Uterus (tissue), 4 donors: ENCODE results near the gene SLC66A3. TPM values are rescaled to one million over a fixed set of nuclear protein-coding genes. Genes with fewer than 3 reads are reported as not detected.

Source experiments
- DNase-seq, 2 donors: peaks; one replicate each; pipeline ENCODE4 v3.0.0-alpha.2; 2019 to 2020
- H3K27ac ChIP-seq, 2 donors: fragments of 200-600 bp; sonication (generic); 1 replicate in 1 of 2; 2 replicates in 1 of 2; pipeline ENCODE4 v1.5.1; 2016 to 2018
- H3K27me3 ChIP-seq, 2 donors: fragments of 200-600 bp; sonication (generic); one replicate each; pipeline ENCODE4 v1.5.1; 2018 to 2019; ENCODE audit warnings: control low read depth in 1 of 2
- H3K36me3 ChIP-seq, 2 donors: fragments of 200-600 bp; sonication (generic); one replicate each; pipeline ENCODE4 v1.5.1; 2019; ENCODE audit warnings: control low read depth in 1 of 2
- H3K4me1 ChIP-seq, 2 donors: fragments of 200-600 bp; sonication (generic); one replicate each; pipeline ENCODE4 v1.5.1; 2018 to 2019; ENCODE audit warnings: control low read depth in 1 of 2
- H3K4me3 ChIP-seq, 2 donors: fragments of 200-600 bp; sonication (generic); 1 replicate in 1 of 2; 2 replicates in 1 of 2; pipeline ENCODE4 v1.5.1; 2018 to 2019; ENCODE audit warnings: mild to moderate bottlenecking in 1 of 2
- H3K9me3 ChIP-seq, 2 donors: fragments of 200-600 bp; sonication (generic); one replicate each; pipeline ENCODE4 v1.5.1; 2019; ENCODE audit warnings: control low read depth in 1 of 2
- CTCF ChIP-seq, 4 experiments: fragments of 200-600 bp in 2 of 4; fragments of 450-650 bp in 2 of 4; sonication (generic) in 2 of 4; IDR thresholded peaks; one replicate each; pipeline ENCODE4 v1.5.1; 2016 to 2019; ENCODE audit warnings: antibody characterized with exemption in 4 of 4, mild to moderate bottlenecking in 2 of 4, moderate library complexity in 1 of 4
- POLR2A ChIP-seq, 2 donors: fragments of 450-650 bp; IDR thresholded peaks; one replicate each; pipeline ENCODE4 v1.6.1; 2016; ENCODE audit warnings: antibody characterized with exemption in 2 of 2, mild to moderate bottlenecking in 1 of 2, moderate library complexity in 1 of 2
- intact Hi-C: fragments of 100-400 bp; cut with DNase I; formaldehyde crosslinking; loops from one replicate; pipeline ENCODE4 v1.15.1; 2023; ENCODE audit warnings: low total_unique reads
- total RNA-seq, 4 donors: library from RNA; depleted of rRNA in 3 of 4; stranded (reverse); fragments of >200 nt in 3 of 4; gene quantifications; one replicate each; pipeline versions ENCODE4 v1.1.0 to v1.2.4, GENCODE V29; 2014 to 2023
- donor health status: DM: yes; HTN: yes; CAD: no.

SLC66A3 gene
- total RNA-seq, 4 donors from 2014 or later = 22.2 to 51.7 (median 37.7) TPM

GRCh38 chr2:11157296-11157695, 2.0 kb downstream of the SLC66A3 start:
- no peaks in the 10 kb centered on the region for H3K36me3 ChIP-seq
- no peak overlapping the region for H3K27ac ChIP-seq
- H3K27me3 ChIP-seq = no peaks in the 10 kb centered on the region
- no peaks in the 10 kb centered on the region for H3K9me3 ChIP-seq
- no peak overlapping the region for H3K4me3 ChIP-seq
- intact Hi-C loops = loop anchor here (10.0 kb wide), 1 partner anchor 428 kb away; no protein-coding TSS in a partner anchor
- H3K4me1 ChIP-seq = peaks cover 0 to 7% of the 10 kb centered on the region in 2 donors
- TF ChIP-seq CTCF (IDR thresholded peaks at IDR 0.05) (no peak), POLR2A (IDR thresholded peaks at IDR 0.05) (no peak)
- DNase-seq = no peak

DNA sequence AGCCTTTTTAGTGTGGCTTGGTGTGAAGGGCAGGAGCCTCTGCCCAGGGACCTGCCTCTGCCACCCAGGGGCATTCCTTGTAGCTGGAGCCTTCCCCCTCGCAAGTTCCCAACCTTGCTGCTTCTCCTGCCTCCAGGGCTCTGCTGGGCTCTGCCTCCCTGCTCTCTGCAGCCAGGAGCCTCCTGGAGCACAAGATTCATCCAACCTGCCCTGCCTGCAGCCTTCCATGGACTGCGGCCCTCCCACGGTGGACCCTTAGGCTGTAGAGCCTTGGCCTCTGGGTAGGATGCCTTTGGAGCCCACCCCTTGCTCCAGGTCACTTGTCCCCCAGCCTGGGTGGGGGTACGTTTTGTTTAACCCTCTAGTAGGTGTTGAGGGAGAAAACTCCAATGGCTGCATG, 2.5 kb downstream of the SLC66A3 start:
- no peaks in the 10 kb centered on the region for H3K27me3 ChIP-seq
- DNase-seq = no peak
- intact Hi-C loops = loop anchor here (10.0 kb wide), 1 partner anchor 427 kb away; no protein-coding TSS in a partner anchor
- no peak for TF ChIP-seq CTCF (IDR thresholded peaks at IDR 0.05)
- TF ChIP-seq POLR2A (IDR thresholded peaks at IDR 0.05) = no peak
- H3K27ac ChIP-seq = no peak overlapping the region
- H3K36me3 ChIP-seq = no peaks in the 10 kb centered on the region
- no peaks in the 10 kb centered on the region for H3K9me3 ChIP-seq
- H3K4me1 ChIP-seq = peaks cover 0 to 7% of the 10 kb centered on the region in 2 donors
- no peak overlapping the region for H3K4me3 ChIP-seq

DNA sequence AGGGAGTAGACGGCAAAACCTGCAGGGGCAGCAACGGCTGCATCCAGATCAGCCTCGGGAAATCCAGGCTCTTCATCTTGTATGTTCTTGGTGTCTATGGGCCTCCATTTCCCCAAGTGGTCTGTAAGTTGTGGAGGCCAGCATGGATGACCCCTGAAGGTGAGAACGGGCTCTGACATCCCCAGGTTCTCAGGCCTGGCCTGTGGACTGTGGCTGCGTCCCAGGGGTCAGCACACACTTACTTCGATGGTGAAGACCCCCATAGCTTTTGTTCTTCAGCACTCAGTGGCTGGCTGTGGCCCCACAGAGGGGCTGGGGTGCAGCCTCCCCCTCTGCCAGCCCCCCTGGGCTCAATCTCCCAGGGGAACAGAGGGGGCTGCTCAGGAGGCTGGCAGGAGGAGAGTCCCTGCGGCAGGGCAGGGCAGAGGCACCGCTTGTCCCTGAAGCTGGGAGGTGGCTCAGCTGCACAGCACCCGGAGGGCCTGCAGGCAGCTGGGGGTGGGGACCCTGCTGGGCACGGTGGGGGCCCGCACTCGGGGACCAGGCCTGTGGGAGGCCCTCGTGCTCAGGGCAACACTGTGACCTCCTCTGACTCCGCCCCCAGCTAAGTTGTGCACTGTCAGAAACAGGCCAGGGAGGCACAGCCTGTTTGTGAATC, 3.8 kb downstream of the SLC66A3 start:
- no peaks in the 10 kb centered on the region for H3K36me3 ChIP-seq
- peaks cover 0 to 7% of the 10 kb centered on the region in 2 donors for H3K4me1 ChIP-seq
- H3K4me3 ChIP-seq = no peak overlapping the region
- TF ChIP-seq POLR2A (IDR thresholded peaks at IDR 0.05) (no peak), CTCF (IDR thresholded peaks at IDR 0.05) (no peak)
- intact Hi-C loops = loop anchor here (10.0 kb wide), 1 partner anchor 426 kb away; no protein-coding TSS in a partner anchor
- DNase-seq = no peak
- no peaks in the 10 kb centered on the region for H3K27me3 ChIP-seq
- no peaks in the 10 kb centered on the region for H3K9me3 ChIP-seq
- no peak overlapping the region for H3K27ac ChIP-seq

GRCh38 chr2:11159574-11160170, 4.4 kb downstream of the SLC66A3 start:
- intact Hi-C loops = loop anchor here (10.0 kb wide), 1 partner anchor 425 kb away; no protein-coding TSS in a partner anchor
- no peak for DNase-seq

More at GRCh38 chr2:11159574-11160170, 4.4 kb downstream of the SLC66A3 start:
- H3K36me3 ChIP-seq = no peaks in the 10 kb centered on the region
- no peak overlapping the region for H3K27ac ChIP-seq
- H3K4me1 ChIP-seq = peaks cover 0 to 7% of the 10 kb centered on the region in 2 donors
- TF ChIP-seq CTCF (IDR thresholded peaks at IDR 0.05) (no peak), POLR2A (IDR thresholded peaks at IDR 0.05) (no peak)
- H3K27me3 ChIP-seq = no peaks in the 10 kb centered on the region
- H3K9me3 ChIP-seq = no peaks in the 10 kb centered on the region
- no peak overlapping the region for H3K4me3 ChIP-seq
